GM08714 (cell line): Measurements from ENCODE around the gene RAB6C.
"Not testable (repeated sequence)": the region's sequence is repeated elsewhere in the genome, so short reads cannot be mapped to it uniquely, and the experiment has no call there.

Experiments used
- H3K4me3 ChIP-seq: fragments of 200-500 bp; sonication (Bioruptor generic); 2 replicates; pipeline ENCODE4 v1.5.1; 2014; ENCODE audit warnings: mild to moderate bottlenecking, low read length, inconsistent platforms
- ZNF274 ChIP-seq: IDR thresholded peaks from 2 replicates; pipeline ENCODE4 v1.6.1; 2012; ENCODE audit warnings: mild to moderate bottlenecking, low read depth, low read length

RAB6C gene

DNA sequence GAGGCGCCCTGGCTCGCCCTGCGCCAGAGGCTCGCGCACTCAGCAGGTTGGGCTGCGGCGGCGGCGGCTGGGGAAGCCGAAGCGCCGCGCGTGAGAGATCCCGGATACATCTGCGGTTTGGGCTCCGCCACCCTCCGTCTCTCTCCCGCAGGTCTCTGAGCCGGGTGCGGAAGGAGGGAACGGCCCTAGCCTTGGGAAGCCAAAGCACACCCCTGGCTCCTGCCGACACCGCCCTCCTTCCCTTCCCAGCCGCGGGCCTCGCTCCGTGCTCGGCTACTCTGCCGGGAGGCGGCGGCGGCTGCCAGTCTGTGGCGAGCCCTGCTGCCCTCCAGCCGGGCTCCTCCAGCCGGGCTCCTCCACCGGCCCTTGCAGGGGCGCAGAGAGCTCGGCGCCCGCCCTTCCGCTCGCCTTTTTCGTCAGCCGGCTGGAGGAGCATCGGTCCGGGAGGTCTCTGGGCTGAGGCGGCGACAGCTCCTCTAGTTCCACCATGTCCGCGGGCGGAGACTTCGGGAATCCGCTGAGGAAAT is at the start of gene RAB6C:
Gene RAB6C, plus strand, starts transcription at position 38 of the 527 bp plus-strand sequence. Its CDS starts 450 bp downstream, at position 488.
- peak within 1 kb of the TSS; percentile 39; the same call in 1 of the 2 replicates for H3K4me3 ChIP-seq

DNA sequence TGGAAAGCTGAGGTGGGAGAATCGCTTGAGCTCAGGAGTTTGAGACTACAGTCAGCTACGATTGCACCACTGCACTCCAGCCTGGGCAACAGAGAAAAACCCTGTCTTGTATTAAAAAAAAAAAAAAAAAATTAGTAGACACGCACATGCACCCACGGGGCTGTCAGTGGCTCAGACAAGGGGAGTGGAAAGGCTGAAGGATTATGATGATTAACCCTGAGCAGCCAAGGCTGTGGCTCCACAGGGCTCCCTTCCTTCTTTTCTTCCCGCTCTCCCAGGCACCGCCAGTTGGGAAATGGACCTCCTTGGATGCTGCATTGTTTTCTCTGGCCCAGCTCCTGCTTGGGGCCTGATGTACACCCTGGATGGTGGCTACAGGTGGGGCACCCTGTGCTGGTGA is 49.0 kb upstream of the RAB6C start:
- no peak overlapping the region for H3K4me3 ChIP-seq
- no peak for TF ChIP-seq ZNF274

GRCh38 chr2:129933387-129933786 is 46.1 kb upstream of the RAB6C start:
- not testable (repeated sequence) for H3K4me3 ChIP-seq

DNA sequence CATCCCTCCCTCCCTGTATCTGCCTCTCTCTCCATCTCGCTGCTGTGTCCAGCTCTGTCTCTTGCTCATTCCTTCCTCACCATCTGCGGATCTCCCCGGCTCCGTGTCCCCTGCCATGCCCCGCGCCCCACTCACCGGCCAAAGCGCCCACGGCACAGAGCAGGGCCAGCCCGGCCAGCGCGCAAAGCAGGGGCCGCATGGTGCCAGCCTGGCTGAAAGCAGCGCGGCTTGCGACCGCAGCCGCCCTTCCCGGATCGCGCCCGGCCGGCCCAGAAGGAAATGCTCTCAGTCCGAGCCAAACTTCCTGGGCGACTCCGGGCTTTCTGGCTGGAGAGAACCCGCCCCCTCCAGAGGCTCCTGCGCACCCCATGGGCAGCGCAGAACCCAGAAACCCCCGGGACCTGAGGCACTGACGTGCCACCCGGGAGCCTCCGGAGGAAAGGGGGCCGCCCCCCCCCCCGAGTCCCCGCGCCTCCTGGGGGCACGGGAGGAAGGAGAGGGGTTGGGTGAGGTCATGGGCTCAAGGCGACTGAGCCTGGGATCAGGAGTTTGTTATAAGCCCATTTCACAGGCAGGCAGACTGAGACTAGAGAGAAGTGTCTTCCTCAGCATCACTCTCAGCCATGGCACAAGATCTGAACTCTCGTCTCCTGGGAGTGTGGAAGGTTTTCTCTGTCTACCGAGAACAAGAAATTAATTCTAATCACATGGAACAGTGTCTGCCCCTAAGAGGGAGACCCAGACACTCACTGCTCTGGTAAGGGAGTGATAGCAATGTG is 45.2 kb upstream of the RAB6C start:
- H3K4me3 ChIP-seq, result no peak overlapping the region

GRCh38 chr2:129935118-129935517 is 44.3 kb upstream of the RAB6C start:
- no peak overlapping the region for H3K4me3 ChIP-seq
- TF ChIP-seq ZNF274, result no peak

More for the DNA sequence above, 45.2 kb upstream of the RAB6C start:
- TF ChIP-seq ZNF274, result no peak

DNA sequence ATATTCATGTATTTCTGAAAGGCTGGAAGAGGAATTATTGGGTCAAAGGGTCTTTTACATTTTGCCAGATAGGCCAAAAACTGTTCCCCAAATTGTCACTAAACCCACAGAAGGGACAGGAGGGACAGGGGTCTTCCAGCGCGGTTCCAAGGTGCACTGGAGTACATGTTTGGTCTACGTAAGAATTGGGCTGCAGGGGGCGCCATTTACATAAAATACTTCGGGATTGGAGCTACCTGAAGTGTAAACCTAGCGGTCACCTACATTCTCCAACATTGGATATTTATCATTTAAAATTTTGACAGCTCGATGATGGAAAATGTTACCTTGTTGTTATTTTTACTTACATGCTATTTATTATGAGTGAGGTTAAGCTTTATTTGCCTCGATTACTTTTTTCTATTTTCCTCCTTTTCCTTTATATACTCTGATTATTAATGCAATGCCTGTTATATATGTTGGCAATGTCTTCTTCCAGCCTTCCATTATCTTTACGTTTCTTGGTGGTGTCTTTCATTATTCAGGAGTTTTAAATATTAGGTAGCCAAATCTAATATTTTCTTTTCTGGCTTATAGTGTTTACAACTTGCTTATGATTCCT is 43.0 kb upstream of the RAB6C start:
- no peak for TF ChIP-seq ZNF274
- no peak overlapping the region for H3K4me3 ChIP-seq

DNA sequence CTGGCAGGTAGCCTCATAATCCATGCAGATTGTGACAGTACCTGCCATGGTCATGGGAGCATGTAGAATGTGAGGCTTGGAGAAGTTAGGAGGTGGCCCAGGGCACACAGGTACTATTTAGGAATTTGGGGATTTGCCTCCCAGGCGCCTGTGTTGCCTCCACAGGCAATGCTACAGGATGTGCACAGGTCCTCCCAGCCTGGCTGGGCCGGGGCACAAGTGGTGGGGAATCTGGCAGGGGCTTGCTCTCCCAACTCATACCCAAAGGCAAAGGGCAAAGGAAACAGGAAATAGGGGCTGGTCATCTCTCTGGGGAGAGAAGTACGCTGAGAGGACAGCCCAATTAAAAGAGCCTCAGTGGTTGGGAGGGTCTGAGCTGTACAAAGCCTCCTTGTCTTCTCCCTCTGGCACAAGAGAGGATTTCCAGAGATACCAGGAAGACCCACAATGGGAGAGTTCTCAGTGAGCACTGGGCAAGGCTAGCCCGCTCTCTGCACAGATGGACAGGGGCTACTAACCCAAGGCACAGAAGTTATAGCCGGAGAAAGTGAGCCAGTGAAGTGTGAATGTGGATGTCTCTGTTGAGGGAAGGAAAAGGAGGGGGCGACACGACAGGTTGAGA is 40.5 kb upstream of the RAB6C start:
- H3K4me3 ChIP-seq, result not testable (repeated sequence)

GRCh38 chr2:129943456-129943855 is 36.0 kb upstream of the RAB6C start:
- not testable (repeated sequence) for H3K4me3 ChIP-seq

DNA sequence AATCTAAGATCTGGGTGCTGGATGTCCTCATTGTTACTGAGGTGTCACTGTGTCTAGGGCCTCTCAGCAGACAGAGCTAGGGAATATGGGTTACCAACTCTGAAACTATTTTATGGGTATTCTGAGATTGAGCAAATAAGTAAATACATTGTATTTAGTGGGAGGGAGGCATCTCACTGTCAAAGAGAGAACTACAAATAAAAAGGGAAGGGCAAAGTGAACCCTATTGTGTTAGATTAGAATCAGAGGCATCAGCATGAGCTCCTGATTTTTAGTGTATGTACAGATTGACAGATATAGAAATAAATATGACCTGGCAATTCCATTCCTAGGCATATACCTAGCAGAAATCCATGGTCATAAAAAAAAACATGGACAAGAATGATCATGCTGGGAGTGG is 33.9 kb upstream of the RAB6C start:
- H3K4me3 ChIP-seq, result no peak overlapping the region
- no peak for TF ChIP-seq ZNF274

DNA sequence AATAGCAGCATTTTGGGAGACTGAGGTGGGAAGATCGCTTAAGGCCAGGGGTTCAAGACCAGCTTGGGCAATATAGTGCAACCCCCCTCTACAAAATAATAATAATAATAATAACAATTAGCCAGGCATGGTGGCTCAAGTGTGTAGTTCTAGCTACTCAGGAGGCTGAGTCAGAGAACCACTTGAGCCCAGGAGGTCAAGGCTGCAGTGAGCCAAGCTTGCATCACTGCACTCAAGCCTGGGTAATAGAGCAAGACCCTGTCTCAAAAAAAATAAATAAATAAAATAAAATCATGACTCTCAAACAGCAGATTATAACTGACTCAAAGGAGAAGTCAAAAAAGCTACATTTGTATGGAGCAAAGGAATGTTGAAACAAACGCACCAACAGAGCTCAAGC is 31.8 kb upstream of the RAB6C start:
- H3K4me3 ChIP-seq, result not testable (repeated sequence)

- not testable (repeated sequence) for H3K4me3 ChIP-seq
These were observed 23.3 kb upstream of the RAB6C start for GRCh38 chr2:129956171-129956570.

GRCh38 chr2:129957891-129958290 is 21.6 kb upstream of the RAB6C start:
- TF ChIP-seq ZNF274, result no peak
- no peak overlapping the region for H3K4me3 ChIP-seq

- not testable (repeated sequence) for H3K4me3 ChIP-seq
These were observed 20.7 kb upstream of the RAB6C start for GRCh38 chr2:129958736-129959135.

- not testable (repeated sequence) for H3K4me3 ChIP-seq
These were observed 10.9 kb upstream of the RAB6C start for GRCh38 chr2:129968605-129969004.

GRCh38 chr2:129975016-129975774 is 4.3 kb upstream of the RAB6C start:
- TF ChIP-seq ZNF274, result no peak
- no peak overlapping the region for H3K4me3 ChIP-seq

GRCh38 chr2:129976969-129977368 is 2.5 kb upstream of the RAB6C start:
- not testable (repeated sequence) for H3K4me3 ChIP-seq
